Gastroesophageal sphincter (tissue), 3 donors: ENCODE results near the gene CREB1.

Experiments
- EP300 ChIP-seq: sonication (generic); formaldehyde crosslinking; IDR thresholded peaks from one replicate; pipeline ENCODE4 v1.6.1; 2017; ENCODE audit warnings: antibody characterized with exemption, mild to moderate bottlenecking
- POLR2A ChIP-seq, 2 donors: fragments of 450-650 bp; IDR thresholded peaks; one replicate each; pipeline ENCODE4 v1.6.1; 2017; ENCODE audit warnings: antibody characterized with exemption in 2 of 2, mild to moderate bottlenecking in 2 of 2, moderate library complexity in 1 of 2
- TF ChIP-seq, protein P1 (sequence below), 4 experiments: fragments of 200-600 bp in 2 of 4; fragments of 450-650 bp in 2 of 4; sonication (generic) in 1 of 4; IDR thresholded peaks; one replicate each; pipeline ENCODE4 v1.5.1; 2017 to 2019; ENCODE audit warnings: antibody characterized with exemption in 4 of 4, mild to moderate bottlenecking in 2 of 4, moderate library complexity in 2 of 4

DNA sequence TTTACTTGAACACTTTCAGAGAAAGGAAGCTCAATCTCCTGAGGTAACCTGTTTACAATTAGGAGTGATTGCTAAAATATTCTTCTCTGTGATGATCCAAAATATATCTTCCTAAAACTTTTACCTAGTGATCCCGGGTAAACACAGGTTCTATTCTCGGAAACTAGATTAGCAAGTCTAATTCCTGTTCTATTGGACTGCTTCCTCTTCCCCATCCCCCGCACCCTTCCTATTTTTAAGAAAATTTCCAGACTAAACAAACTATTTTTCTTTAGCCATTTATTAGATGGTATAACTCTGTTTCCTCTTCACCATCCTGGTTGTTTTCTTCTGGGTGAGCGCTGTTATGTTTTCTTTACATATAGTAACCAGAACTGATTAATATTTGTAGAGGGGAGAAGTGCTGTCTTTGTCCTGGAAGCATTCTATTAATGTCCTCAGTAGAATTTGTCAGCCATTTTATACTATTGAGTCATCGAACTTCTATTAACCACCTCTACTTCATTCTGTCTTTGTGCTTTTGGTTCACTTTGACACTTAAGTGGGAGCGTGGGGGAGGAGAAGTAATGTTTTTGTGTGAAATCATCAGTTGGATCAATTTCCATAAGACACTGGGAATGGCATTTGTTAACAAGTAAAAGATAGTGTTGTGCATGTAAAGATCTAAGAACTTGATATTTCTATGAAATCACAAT, 31.8 kb downstream of the CREB1 start:
- TF ChIP-seq, protein P1, sequence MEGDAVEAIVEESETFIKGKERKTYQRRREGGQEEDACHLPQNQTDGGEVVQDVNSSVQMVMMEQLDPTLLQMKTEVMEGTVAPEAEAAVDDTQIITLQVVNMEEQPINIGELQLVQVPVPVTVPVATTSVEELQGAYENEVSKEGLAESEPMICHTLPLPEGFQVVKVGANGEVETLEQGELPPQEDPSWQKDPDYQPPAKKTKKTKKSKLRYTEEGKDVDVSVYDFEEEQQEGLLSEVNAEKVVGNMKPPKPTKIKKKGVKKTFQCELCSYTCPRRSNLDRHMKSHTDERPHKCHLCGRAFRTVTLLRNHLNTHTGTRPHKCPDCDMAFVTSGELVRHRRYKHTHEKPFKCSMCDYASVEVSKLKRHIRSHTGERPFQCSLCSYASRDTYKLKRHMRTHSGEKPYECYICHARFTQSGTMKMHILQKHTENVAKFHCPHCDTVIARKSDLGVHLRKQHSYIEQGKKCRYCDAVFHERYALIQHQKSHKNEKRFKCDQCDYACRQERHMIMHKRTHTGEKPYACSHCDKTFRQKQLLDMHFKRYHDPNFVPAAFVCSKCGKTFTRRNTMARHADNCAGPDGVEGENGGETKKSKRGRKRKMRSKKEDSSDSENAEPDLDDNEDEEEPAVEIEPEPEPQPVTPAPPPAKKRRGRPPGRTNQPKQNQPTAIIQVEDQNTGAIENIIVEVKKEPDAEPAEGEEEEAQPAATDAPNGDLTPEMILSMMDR (IDR thresholded peaks at IDR 0.05), result no peak
- TF ChIP-seq POLR2A (IDR thresholded peaks at IDR 0.05) (no peak), EP300 (no peak)
